Activated CD8-positive, alpha-beta memory T cell treated with anti-CD3 and anti-CD28 coated beads for 24 hours (primary cell): ENCODE data around the gene ABHD17C.
"Not testable (repeated sequence)": the region's sequence is repeated elsewhere in the genome, so short reads cannot be mapped to it uniquely, and the experiment has no call there.

ENCODE experiments used
- DNase-seq: peaks from one replicate; pipeline ENCODE4 v3.0.0-alpha.2; 2020

ABHD17C gene

DNA sequence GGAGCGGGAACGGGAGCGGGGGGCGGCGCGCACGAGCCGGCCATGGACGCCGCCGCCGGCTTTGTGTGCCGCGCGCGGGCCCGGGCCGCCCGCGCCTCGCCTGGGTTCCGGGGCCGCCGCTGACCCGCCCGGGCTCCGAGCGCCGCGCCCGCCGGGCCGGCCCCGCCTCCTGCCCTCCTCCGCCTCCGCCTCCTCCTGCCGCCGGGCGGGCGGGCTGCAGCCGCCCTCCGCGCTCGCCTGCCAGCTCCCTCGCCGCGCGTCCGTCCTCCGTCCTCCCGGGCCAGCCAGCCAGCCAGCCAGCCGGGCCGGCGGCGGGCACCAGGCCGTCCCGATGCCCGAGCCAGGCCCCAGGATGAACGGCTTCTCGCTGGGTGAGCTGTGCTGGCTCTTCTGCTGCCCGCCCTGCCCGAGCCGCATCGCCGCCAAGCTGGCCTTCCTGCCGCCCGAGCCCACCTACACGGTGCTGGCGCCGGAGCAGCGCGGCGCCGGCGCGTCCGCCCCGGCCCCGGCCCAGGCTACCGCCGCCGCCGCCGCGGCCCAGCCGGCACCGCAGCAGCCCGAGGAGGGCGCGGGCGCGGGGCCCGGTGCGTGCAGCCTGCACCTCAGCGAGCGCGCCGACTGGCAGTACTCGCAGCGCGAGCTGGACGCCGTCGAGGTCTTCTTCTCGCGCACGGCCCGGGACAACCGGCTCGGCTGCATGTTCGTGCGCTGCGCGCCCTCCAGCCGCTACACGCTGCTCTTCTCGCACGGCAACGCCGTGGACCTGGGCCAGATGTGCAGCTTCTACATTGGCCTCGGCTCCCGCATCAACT, at the start of gene ABHD17C:
Gene ABHD17C, plus strand, starts transcription at position 212 of the 812 bp plus-strand sequence. Its CDS starts 120 bp downstream, at position 332.
- DNase-seq, result peak; percentile 81

DNA sequence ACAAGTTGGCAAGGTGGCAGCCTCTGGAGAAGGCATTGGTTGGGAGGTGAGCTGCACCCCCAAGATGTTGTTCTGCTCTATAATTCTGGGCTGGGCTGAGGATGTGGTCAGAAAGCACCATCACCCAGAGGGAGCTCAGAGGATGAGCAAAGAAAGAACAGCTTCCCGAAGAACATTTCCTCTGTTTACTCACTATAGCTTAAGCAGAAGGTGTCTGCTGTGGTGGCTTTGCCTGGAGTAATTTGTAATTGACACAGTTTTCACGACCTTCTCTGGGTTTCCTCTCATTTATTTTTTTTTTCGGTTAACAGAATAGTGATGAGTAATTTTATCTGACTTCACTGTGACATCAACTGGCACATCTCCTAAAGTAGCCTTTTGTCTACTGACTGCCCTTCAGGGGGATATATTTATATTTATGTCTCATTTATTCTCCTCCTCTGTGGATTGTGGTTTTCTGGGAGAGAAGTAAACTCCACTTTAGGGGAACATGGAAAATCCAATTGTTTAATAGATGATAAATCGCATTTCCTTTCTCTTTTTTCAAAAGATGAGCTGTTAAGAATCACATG, 49.5 kb upstream of the ABHD17C start:
- DNase-seq, result no peak

GRCh38 chr15:80647424-80647823, 47.7 kb upstream of the ABHD17C start:
- not testable (repeated sequence) for DNase-seq

- no peak for DNase-seq
Measured at GRCh38 chr15:80654299-80654698, 40.8 kb upstream of the ABHD17C start.

GRCh38 chr15:80659375-80659774, 35.7 kb upstream of the ABHD17C start:
- no peak for DNase-seq

- no peak for DNase-seq
Measured at GRCh38 chr15:80660119-80660518, 35.0 kb upstream of the ABHD17C start.

GRCh38 chr15:80662129-80662528, 33.0 kb upstream of the ABHD17C start:
- DNase-seq, result no peak

DNA sequence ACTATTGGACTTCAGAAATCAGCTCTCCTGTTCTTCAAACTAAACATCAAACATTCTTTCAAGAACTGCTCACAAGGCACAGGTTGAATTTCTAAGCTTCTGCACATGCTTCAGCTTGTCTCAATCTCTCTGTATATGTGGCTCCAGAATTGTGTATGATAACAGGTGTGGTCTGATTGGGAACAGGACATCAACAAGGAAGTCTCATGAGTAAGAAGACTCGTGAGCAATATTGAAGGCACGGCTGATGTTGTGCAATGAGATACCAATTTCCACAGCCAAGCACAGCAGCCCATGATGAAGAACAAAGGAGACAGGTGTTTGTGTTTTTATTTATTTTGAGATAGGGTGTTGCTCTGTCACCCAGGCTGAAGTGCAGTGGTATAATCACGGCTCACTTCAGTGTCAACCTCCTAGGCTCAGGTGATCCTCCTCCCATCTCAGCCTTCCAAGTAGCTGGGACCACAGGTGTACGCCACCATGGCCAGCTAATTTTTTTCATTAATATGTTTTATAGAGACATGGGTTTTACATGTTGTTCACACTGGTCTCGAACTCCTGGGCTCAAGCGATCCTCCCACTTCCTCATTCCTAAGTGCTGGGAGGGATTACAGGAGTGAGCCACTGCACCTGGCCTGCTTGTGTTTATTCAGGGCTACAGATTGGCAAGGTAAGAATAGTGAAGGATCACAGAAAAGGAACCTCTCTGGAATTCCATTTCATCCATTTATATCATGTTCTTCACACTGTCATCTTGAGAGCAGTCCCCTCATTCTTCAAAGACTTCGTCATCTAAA, 32.2 kb upstream of the ABHD17C start:
- no peak for DNase-seq

DNA sequence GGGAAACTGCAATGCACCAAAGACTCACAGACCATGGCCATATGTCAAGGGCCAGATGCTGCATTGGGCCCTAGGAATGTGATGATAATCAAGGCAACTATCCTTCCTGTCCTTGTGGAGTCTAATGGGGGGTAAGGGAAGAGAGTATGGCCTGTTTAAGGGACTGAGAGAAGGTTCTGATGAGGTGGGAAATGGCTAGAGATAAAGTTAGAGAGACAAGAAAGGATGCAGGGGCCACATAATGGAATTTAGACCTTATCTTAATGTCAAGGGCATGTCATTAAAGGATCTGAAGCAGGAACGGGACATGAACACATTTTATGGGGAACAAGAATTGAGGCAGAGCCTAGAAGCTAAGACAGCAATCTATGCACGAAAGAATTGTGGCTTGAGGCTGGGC, 30.0 kb upstream of the ABHD17C start:
- DNase-seq, result no peak

GRCh38 chr15:80667936-80668335, 27.2 kb upstream of the ABHD17C start:
- DNase-seq, result no peak

DNA sequence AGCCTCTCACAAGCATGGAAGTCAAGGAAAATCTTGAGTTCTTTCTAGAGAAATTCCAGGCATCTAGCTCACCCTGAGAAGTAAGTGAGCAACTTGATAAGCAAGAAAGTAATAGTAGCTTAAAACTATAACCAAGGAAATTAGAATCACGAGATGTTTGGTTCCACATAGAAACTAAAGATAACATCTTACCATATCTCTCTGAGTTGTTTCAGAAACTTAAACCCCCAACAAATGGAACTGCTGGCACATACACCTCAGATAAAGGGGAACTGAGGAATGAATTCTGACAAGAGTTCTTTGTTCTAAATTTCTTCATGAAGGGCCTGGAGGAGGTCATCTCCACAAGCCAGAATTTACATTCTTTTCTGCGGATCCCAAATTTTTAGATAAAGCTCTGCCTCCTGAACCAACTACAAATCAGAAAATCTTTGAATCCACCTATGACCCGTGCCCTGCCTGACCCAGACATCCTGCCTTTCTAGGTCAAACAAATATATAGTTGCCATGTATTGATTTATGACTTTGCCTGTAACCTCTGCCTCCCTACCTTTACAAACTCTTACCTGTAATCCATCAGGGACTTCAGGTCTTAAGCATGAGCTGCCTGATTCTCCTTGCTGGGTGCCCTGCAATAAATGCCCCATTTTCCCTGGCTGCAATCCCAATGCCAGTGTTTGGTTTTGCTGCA, 26.4 kb upstream of the ABHD17C start:
- no peak for DNase-seq

DNA sequence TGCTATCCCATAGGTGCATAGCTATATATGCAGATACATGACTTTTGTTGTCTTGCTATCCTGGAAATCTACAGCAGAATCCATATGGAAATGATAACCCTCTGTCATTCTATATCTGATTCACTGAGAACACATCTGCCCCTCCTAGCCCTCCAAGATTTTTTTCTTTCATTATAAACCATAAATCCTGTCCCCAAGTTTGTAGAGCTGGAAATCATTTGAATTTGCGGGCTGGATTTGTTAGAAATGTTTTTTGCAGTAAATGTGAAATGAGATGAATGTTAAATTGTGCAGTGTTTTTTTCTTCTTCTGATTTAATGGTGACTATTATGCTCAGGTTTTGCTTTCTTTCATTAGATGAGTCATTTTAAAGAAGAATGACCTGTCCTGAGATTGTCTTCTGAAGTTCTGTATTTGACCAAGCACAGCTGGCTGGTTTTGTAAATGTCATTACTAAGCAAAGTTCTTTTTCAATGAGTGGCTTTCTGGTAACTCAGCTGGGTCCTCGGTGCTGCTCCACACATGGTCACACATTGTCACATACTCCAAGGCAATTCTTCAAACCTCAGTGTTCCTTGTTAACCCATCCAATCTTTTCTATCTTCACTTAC, 25.3 kb upstream of the ABHD17C start:
- no peak for DNase-seq

GRCh38 chr15:80673561-80674244, 21.4 kb upstream of the ABHD17C start:
- DNase-seq, result no peak

DNA sequence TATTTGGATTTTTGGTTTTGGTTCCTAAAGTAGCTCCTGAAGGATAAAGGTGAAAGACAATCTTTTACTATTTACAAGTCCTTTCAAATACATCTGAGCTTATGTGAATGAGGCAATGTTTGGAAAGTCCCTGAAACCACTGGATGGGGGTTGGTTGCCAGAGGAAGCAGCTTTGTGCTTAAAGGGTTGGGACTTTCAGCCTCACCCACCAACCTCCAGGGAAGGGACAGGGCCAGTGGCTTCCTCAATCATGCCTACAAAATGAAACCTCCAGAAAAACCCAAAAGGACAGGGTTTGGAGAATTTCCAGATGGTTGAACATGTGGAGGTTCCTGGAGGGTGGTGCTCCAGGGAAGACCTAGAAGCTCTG, 20.9 kb upstream of the ABHD17C start:
- DNase-seq, result no peak

DNA sequence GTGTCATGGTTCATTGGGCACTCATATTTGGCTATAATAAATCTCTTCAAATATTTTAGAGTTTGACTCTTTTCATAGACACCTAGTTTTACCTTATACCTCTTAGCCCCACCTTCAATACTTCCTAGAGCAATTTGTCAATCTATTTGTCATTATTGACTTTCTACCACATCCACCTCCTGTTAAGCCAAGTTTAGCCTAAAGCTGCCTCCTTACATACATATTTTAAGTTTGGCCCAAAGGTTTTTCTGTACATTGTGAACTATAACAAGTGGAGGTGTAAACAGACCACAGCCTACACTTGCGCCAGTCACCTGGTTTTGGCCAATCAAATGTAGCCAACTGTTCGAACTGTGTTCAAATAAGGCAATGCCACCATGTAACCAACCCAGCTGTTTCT, 18.1 kb upstream of the ABHD17C start:
- no peak for DNase-seq

DNA sequence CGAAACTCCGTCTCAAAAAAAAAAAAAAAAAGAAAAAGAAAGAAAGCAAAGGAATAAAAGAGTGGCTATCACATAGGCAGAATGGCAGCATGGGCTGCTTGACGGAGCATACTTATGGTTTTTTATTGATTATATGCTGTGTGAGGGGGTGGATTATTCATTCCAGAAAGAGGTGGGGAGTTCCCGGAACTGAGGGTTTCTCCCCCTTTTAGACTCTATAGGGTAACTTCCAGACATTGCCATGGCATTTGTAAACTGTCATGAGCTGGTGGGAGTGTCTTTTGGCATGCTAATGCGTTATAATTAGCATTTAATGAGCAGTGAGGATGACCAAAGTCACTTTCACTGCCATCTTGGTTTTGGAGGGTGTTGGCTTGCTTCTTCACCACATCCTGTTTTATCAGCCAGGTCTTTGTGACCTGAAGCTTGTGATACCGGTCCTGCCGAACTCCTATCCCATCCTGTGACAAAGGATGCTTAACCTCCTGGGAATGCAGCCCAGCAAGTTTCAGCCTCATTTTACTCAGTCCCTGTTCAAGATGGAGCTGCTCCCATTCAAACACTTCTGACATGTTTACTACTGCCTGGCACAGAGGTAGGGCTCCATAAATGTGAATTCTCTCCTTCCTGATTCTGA, 15.8 kb upstream of the ABHD17C start:
- DNase-seq, result no peak

- no peak for DNase-seq
Measured at GRCh38 chr15:80679804-80680175, 15.3 kb upstream of the ABHD17C start.

GRCh38 chr15:80682201-80682600, 12.9 kb upstream of the ABHD17C start:
- DNase-seq, result no peak

DNA sequence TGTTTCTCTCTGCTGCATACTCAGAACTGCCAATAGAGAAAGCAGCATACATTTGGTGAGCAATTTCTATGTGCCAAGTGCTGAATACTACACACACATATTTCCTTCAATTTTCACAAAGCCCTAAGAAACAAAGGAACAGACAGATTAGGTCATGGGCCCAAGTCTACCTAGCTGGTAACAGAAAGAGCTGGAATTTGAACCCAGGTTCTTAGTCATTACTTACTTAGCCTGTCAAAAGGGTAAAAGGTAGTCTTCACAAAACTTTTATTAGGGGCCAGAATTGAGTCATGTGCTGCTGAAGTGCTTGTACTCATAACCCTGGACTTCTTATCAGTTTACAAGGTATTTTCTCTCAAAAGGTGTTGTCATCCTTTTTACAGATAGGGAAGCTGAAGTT, 10.4 kb upstream of the ABHD17C start:
- DNase-seq, result no peak

GRCh38 chr15:80685628-80686027, 9.5 kb upstream of the ABHD17C start:
- no peak for DNase-seq

- no peak for DNase-seq
Measured at GRCh38 chr15:80689294-80689693, 5.8 kb upstream of the ABHD17C start.

DNA sequence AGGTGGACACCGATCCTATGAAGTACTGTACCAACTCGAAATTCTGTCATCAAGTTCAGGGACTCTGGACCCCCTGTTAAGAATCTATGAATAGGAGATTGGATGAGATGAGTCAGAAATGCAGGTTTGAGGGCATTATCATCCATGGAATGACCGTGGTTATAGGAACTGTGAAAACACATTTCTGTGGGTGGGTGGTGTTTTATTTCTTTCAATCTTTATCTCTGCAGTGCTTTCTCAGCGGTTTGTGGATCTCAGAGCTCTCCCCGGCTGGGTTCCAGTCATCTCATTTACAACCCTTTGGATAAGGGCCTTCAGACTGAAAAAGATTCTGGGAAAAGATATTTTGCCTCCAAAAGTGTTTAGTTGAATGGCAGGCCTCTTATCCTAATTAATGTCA, 5.4 kb upstream of the ABHD17C start:
- no peak for DNase-seq
